Urothelium cell line (cell line): ENCODE measurements around the gene TMEM239.
A peak's percentile ranks its signal among the peaks of the same experiment; 100 is the strongest.

Experiments used
- DNase-seq: peaks from one replicate; pipeline ENCODE4 v3.0.0; 2011; ENCODE audit warnings: low spot score, mixed read lengths
- FAIRE-seq: peaks from 2 replicates; lab custom pipeline; 2011; peaks lifted over from hg19 to GRCh38; lab: Jason Lieb, UNC

The TMEM239 gene

GRCh38 chr20:2846698-2847097 is 30.5 kb downstream of the TMEM239 start:
- DNase-seq: no peak
- no peak for FAIRE-seq

- FAIRE-seq: no peak
- DNase-seq: no peak
Measured at GRCh38 chr20:2847802-2848201, 31.6 kb downstream of the TMEM239 start.

- FAIRE-seq: no peak
Measured at GRCh38 chr20:2849529-2849928, 33.4 kb downstream of the TMEM239 start.

GRCh38 chr20:2851086-2851485 is 34.9 kb downstream of the TMEM239 start:
- FAIRE-seq: no peak
- DNase-seq: no peak

More at GRCh38 chr20:2849529-2849928, 33.4 kb downstream of the TMEM239 start:
- DNase-seq: no peak

GRCh38 chr20:2858591-2858990 is 42.4 kb downstream of the TMEM239 start:
- DNase-seq (no peak), FAIRE-seq (no peak)

- peak; percentile 30 for FAIRE-seq
- DNase-seq: no peak
Measured at GRCh38 chr20:2859330-2860121, 43.4 kb downstream of the TMEM239 start.

GRCh38 chr20:2864626-2865025 is 48.5 kb downstream of the TMEM239 start:
- FAIRE-seq: no peak
- DNase-seq: no peak

GRCh38 chr20:2865101-2865500 is 48.9 kb downstream of the TMEM239 start:
- no peak for FAIRE-seq
- DNase-seq: no peak

GRCh38 chr20:2865630-2866029 is 49.5 kb downstream of the TMEM239 start:
- DNase-seq: no peak
- FAIRE-seq: no peak

- FAIRE-seq (no peak), DNase-seq (no peak)
Measured at GRCh38 chr20:2866236-2866635, 50.1 kb downstream of the TMEM239 start.

GRCh38 chr20:2867081-2867864 is 51.1 kb downstream of the TMEM239 start:
- no peak for FAIRE-seq
- DNase-seq: no peak
